Measurements from ENCODE around the gene SLC25A19. TPM values are rescaled to one million over a fixed set of nuclear protein-coding genes. Genes with fewer than 3 reads are reported as not detected.

Gene SLC25A19
- total and polyA plus RNA-seq, 10 of the 15 experiments (the other 5 are each of a cell fraction or from before 2014, with no cell fraction given), result 32.9 to 91.6 (median 53.7) TPM

DNA sequence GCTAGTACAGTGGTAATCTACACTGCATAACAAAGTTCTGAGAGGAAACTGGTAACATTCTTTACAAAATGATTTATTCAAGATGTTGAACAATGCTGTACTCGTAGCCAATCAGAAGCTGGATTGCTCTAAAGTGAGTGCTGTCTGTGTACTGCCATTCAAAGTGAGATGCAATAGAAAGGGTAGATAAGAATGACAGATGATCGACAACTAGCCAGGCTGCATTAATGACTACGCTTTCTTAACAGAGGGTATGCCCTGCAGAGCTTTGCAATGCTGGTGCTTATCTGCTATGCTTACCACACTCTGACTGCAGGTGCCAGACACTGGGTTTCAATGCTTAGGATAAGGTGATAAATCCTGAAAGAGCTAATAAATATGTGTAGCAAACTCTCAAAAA lies 46.1 kb upstream of the SLC25A19 start:
- Histone ChIP-seq H3K27me3 (replicated peaks in 1 of 2; ENCODE audit: control insufficient read depth in 2 of 2, insufficient read depth in 2 of 2, low read length in 1 of 2) (no peaks in the 10 kb centered on the region), H3K4me1 (ENCODE audit: control insufficient read depth, insufficient read depth, low read length) (peaks cover 23% of the 10 kb centered on the region), H4K20me1 (ENCODE audit: control insufficient read depth, insufficient read depth) (peaks cover 5% of the 10 kb centered on the region; the same call in 1 of the 2 replicates), H3K27ac (ENCODE audit: control insufficient read depth, insufficient read depth) (no peak overlapping the region), H3K9me3 (replicated peaks; ENCODE audit: control insufficient read depth, insufficient read depth, low read length) (no peaks in the 10 kb centered on the region), H3K4me2 (ENCODE audit: control insufficient read depth, insufficient read depth) (no peak overlapping the region), H3K36me3 (ENCODE audit: control insufficient read depth in 2 of 2, insufficient read depth in 2 of 2, low read length in 1 of 2) (peaks cover 8 to 18% of the 10 kb centered on the region in 2 experiments; a peak in 3 of 4 replicates), H3K79me2 (ENCODE audit: control insufficient read depth, insufficient read depth, low read length) (peaks cover 88% of the 10 kb centered on the region), H3K9ac (ENCODE audit: control insufficient read depth, insufficient read depth, low read length) (no peak overlapping the region), H3K4me3 (no peak overlapping the region), H2AFZ (ENCODE audit: control insufficient read depth, low read depth, low read length) (no peak overlapping the region)
- ChIA-PET CTCF (interaction anchor here (0.8 to 15.4 kb wide), 6 partner anchors 9 to 77 kb away, joined by 3 to 182 read pairs (median 5); no protein-coding TSS in a partner anchor), POLR2A (interaction anchor here (0.8 to 4.6 kb wide), 6 partner anchors 9 to 66 kb away, joined by 3 to 39 read pairs (median 4); no protein-coding TSS in a partner anchor), RAD21 (ENCODE audit: unreplicated experiment) (interaction anchor here (0.7 to 2.8 kb wide), 7 partner anchors 10 to 66 kb away, joined by 3 to 18 read pairs (median 4); no protein-coding TSS in a partner anchor), SMC1A (ENCODE audit: uncharacterized antibody, unreplicated experiment) (interaction anchor here (0.7 to 4.5 kb wide), 11 partner anchors 10 to 66 kb away, joined by 3 to 36 read pairs (median 11); no protein-coding TSS in a partner anchor)
- no peak for ATAC-seq
- no TSS peak for BruUV-seq (replicated peaks)
- in situ Hi-C loops (cut with MboI), result no loop called here
- WGBS (ENCODE audit: insufficient coverage, insufficient replicate concordance, low lambda C conversion rate, missing lambda C conversion rate), result 95% methylated on average over 3 of the region's 3 CpGs
- DNase-seq (ENCODE audit: low read depth, low spot score), result no peak
- intact Hi-C loops (cut with micrococcal nuclease; ENCODE audit: unreplicated experiment), result no loop called here
- no peak for FAIRE-seq
- TF ChIP-seq FOXM1 (IDR thresholded peaks at IDR 0.05; ENCODE audit: low read depth, low read length) (no peak), SREBF1 (IDR thresholded peaks at IDR 0.05; ENCODE audit: low read length) (no peak), RAD51 (IDR thresholded peaks at IDR 0.05) (no peak), SMARCA5 (IDR thresholded peaks at IDR 0.05) (no peak), CHD1 (IDR thresholded peaks at IDR 0.05; ENCODE audit: low read depth, low read length) (no peak), RFX5 (IDR thresholded peaks at IDR 0.05; ENCODE audit: low read depth, low read length) (no peak), TARDBP (IDR thresholded peaks at IDR 0.05; ENCODE audit: borderline replicate concordance) (no peak), SUZ12 (IDR thresholded peaks at IDR 0.05; ENCODE audit: unreplicated experiment) (no peak), CREM (IDR thresholded peaks at IDR 0.05; ENCODE audit: low read depth) (no peak), TAF1 (IDR thresholded peaks at IDR 0.05; ENCODE audit: borderline replicate concordance, low read depth, low read length) (no peak)
- TF ChIP-seq, protein P1, sequence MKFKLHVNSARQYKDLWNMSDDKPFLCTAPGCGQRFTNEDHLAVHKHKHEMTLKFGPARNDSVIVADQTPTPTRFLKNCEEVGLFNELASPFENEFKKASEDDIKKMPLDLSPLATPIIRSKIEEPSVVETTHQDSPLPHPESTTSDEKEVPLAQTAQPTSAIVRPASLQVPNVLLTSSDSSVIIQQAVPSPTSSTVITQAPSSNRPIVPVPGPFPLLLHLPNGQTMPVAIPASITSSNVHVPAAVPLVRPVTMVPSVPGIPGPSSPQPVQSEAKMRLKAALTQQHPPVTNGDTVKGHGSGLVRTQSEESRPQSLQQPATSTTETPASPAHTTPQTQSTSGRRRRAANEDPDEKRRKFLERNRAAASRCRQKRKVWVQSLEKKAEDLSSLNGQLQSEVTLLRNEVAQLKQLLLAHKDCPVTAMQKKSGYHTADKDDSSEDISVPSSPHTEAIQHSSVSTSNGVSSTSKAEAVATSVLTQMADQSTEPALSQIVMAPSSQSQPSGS (IDR thresholded peaks at IDR 0.05; ENCODE audit: low read length), result no peak

Data from GM12878 (cell line).